Activated T-helper 9 cell treated with anti-CD3 and anti-CD28 coated beads, Interleukin-2, amount 50 U/mL, for 16 hours (primary cell): ENCODE measurements around the gene FANCC.
A peak's percentile ranks its signal among the peaks of the same experiment; 100 is the strongest.

Source experiments
- DNase-seq: peaks from one replicate; pipeline ENCODE4 v3.0.0-alpha.2; 2020; ENCODE audit warnings: low read depth

The FANCC gene

DNA sequence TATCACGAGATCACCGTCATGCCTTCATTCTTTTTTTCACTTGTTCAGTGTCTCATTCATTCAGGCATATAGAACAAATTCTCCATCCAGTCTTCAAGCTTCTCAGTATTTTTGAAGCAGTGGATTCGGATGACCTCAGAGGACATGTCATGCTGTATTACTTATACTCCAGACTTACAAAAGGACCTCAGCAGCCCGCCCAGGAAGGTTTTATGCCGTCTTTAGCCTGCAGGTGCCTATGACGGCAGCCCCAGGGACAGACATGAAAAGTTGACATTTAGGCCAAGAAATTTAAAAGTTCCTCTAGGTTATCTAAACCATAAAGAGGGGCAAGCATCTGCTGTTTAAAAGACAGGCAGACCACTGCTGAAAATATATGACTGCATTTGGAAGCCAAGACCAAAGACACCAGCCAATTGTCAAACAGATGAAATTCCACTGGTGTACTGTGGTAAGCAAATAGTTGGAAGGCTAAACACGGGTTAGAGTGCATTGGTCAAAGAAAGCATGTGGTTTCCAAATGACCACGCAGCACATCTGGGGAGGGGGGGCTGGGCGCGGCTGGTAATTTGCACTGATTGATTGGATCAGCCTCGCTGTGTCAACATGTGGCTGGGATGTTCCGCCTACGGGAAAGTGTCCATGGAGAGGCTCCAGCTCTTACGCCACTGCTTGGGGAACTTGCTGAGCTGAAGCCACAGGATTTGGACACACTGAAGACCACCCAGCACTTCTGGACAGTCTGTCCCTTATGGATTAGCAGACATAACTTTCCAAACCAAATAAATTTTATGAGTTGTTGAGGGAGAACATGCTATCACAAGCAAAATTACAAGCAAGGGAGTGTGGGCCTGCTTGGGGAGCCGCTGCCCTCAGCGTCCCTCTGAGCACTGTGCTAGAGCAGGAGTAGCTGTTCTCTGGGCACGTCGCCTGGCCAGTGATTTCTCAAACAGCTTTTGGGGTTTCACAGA lies 173.6 kb downstream of the FANCC start:
- DNase-seq: no peak

DNA sequence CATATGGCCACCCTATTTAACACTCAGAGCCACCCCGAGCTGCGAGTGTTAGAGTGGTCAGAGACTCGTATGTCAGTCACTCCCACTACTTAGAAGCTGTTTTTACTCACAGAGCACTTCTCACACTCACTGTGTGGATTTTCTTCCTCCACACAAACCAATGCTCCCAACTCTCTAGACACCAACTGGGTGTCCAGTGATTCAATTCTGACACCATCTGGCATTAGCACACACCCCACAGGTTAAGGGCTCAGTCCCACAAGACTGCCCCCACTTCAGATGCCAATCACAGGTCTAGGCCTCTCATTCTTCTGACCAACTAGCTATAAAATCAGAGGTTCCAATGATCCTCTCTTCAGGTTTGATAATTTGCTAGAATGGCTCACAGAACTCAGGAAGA lies 174.8 kb downstream of the FANCC start:
- DNase-seq: no peak

DNA sequence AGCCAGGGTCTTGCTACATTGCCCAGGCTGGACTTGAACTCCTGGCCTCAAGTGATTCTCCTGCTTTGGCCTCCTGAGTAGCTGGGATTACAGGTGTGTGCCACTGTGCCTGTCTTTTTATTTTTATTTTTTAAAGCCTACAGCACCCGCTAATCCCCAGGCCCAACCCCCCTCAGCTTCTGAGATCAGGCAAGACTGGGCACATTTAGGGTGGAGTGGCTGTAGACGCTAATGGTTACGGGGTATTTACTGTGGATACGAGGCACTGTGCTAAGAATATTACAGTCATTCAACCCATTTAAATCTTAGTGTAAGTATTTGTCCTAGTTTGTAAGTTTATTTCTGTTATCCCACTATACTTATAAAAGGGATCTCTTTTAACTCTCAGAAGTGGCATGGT lies 175.2 kb downstream of the FANCC start:
- no peak for DNase-seq

DNA sequence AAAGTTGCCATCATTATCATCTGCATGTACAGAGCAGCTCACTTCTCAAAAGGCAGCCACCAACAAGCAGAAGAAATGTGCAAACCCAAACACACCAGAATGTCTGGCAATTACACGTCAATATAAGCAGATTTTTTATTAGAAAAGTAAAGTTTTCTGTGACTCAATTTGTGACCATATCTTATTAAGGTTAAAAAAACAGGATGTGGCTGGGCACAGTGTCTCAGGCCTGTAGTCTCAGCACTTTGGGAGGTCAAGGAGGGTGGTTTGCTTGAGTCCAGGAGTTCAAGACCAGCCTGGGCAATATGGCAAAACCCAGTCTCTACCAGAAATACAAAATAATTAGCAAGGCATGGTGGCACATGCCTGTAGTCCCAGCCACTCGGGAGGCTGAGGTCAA lies 176.7 kb downstream of the FANCC start:
- no peak for DNase-seq

DNA sequence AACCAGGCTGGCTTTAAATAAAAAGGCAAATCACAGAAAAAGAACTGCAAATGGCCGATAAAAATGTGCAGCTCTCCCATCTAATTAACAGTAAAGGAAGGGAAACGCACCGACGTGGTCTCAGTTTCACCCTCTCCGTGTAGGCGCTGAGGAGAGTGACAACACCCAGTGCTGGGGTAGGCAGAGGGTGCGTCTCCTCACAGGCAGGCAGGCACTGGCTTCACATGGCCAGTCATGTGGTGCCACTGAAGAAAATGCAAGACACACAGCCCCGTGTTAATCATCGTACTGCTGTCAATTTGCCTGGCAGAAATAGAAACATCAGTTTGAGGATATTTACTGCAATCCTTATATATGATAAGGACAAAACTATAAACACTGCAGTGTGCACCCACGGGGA lies 178.4 kb downstream of the FANCC start:
- DNase-seq: no peak

DNA sequence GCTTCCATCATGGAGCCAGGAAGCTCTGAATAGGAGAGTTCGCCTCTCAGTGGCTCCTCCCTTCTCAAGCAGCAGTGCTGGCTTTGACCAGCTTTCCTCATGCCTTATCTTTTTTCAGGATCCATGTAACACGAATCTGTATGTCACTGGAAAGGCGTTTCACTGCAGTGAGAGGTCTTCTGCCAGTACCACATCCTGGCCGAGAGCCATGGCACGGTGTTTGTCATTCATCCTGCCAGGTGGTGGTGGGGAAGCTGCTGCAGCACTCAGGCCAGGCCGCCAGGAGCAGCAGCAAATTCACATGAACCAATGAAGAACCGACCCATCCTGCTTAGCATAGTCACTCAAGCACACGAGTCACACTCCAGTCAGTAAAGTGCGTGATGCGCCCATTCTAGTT lies 179.0 kb downstream of the FANCC start:
- DNase-seq: no peak

DNA sequence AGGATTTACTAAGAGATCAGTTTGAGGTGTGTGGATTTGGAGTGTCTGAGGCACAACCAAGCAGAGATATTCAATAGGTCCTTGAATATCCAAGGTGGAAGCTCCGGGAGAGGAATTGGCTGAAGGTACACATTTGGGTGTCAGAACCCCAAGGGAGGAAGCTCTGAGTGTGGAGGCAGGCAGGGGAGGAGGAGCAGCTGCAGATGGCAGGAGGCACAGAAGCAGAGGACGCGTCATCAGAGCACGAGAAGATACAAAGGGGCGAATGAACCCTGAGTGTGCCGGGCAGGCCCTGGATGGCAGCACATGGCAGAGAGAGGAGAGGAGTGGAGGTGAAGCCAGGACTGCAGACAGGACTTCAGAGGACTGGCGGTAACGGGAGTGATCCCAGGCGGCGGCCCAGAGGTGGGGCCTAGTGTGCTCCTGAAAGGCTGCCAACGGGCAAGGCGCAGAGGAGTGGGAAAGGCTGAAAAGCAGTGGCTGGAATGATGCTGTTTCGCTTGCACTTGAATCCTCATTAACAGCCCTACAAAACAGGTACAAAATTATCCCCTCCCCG lies 179.8 kb downstream of the FANCC start:
- DNase-seq: no peak

DNA sequence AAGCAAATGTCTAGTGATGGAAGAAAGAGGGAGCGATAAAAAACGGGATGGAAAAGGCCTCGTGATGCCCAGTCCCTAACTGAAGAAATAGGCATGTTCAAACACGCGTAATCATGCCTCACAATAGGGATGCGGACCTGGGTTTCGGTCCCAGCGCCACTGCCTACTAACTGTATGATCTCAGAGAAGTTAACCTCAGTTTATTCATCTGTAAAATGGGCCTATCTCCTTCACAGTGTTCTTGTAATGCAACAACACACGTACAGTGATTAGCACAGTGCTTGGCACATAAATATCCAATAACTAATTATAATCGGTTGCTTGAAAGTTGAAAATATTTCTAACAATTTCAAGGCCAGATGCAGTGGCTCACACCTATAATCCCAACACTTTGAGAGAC lies 181.8 kb downstream of the FANCC start:
- DNase-seq: no peak

DNA sequence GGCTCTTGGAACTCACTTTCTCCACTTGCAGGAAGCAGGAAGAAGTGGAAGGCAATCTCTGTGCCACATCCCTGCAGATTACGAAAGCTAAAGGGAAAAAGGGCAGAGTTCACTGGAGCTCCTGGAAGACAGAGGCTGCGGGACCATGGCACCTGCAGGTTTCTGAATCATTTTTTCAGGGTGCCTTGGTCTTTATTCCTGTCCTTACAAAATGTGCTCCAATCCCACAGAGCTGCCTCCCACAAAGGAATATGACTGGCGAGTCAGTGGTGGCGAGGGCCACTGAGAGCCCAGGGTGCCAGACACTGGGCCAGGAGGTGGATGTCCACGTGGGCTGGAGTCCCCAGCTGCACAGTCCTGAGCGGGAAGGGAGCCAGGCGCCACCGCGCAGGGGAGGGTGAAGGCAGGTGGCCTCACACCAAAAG lies 183.0 kb downstream of the FANCC start:
- no peak for DNase-seq

DNA sequence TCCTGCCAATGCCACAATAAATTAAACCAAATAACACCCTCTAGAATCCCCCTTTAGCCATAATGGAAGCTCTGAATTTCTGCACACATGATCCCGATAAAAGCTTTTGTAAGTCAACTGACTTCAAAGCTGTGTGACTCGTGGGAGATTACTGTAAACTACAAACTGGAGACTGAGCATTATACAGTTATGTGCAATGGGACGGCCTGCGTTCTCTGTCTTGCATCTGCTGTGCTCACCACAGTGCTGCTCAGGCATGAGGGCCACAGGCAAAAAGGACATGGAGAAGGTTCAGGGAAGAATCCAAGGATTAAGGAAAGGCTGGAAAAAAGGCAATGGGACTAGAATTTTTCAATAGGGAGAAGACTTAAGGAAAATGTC lies 184.2 kb downstream of the FANCC start:
- no peak for DNase-seq

DNA sequence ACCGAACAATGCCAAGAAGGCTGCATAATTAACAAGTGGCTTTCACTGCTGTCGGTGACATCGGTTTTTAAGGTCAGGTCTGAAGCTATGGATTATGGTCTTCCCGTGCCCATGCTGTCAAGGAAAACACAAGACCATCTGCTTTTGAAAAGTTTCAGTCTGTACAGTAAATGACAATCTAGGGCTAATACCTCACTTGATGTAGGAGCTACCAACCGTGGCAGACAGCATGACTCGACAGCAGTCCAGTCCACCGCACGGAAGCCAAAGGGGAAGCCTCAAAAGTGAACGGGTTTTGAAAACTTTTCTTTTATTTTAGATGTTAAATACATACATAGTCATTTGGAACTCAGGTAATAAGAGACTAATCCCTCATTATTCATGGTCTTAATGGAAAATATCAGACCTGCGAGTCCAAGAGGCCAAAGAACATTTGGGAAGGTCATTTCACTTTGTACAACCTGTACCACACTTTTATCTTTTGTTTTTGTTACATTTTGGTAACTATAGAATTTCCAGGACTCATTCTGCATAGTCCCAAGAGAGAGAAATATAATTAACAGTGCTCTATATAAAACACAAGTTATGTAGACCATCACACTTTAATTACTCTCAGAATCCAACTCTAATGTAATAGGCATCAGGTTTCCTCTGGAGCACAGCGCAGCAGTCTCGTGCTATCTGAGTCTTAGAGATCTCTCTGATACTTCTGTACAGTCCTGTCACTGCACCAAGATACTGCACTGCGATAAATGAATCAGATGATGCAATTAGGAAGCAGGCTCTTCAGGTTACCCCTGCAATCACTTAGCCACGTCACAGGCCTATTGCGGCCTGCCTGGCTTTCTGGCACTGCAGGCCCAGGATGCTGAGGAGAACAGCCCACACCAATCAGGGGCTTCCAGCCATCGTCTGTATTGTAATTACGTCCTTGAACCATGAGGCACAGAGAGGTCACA lies 184.9 kb downstream of the FANCC start:
- no peak for DNase-seq

DNA sequence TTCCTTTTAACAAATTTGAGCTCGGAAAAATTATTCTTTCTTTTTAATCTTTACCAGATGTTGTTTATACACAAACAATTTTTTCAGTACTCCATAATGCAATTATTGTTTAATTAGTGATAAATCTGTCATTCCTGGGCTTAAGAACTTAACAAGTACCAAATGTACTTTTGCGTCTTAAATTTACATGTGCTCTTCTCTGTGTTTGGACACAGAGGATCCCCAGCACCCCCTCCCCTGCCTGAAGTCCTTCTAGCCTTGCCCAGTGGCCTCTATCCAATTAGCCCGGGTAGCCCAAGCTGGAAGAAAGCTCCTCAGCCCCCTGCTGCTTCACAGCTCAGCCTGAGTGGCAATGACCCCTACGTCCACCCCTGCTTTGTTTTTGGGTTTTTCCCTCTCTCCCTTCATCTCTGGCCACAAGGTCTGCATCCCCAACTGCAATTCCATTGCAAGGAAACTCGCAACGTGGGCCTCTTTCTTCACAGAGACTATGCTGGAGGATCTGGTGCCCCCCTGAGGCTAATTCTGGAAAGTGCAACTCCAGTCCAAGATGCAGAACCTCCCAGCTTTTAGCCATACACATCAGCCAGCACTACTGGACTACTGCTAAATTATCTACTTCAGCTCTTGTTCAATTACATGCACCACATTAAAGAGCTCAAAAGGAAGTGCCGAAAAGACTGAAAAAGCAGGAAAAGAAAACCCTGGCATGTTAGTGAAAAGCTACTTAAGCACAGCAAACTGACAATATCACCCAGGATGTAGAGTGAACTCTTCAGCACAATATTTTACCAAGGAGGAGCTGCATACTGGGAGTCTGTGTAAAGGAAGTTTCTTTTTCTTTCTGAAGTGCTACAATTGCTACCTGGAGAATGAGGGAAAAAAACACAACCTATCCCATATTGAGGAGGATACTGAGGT lies 186.2 kb downstream of the FANCC start:
- peak; percentile 6 for DNase-seq

DNA sequence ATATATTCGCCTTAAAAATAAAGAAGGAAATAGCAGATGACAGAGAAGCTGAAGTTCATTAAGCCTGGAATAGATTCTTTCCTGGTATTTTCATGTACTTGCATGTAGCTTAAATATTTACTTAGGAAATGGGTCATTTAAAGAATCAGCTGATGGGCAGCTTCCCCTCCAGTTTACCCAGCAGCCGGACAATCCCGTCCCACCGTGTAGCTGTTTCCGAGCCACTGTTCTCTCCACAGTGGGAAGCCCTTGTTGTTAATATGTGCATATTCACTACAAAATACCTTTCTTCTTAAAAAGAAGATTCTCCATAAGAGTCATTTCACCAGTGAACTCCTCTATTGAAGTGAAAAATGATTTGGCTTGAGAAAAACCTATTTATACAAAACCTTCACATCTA lies 187.0 kb downstream of the FANCC start:
- DNase-seq: no peak

DNA sequence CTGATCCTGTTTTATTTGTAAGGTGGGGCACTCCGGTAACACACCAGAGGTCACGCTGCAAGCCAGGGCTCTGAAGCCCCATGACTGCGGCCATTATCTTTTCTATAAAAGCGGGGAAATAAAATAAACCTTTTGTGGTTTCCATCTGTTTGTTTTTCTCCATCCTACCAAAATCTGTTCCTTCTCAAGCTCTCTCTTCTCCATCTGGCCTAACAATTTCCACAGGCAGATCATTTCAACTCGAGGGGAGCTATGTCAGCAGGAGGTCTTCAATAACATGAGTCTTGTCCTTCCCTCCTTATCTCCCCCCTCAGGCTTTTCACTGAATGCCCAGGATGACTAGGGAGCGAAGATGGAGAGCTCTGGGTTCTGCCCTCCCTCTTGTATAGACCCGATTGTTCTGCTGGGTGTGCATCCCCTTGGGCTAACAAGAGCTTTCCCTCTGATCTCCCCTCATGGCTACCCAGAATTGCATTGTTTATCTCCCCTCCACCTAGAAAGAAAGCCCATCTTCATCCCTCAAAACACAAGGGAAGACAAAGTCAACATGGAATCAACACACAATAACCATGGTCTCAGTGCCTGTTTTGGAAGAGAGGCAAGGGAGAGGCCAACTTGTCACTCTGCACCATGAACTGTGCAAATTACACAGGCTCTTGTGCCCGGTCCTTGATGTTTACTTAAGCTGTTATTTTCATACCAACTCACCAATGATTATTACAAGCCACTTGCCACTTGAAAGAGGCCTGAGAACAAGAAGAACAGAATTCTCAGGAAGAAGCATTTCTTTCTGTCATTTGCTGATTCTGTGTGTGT lies 187.8 kb downstream of the FANCC start:
- no peak for DNase-seq

DNA sequence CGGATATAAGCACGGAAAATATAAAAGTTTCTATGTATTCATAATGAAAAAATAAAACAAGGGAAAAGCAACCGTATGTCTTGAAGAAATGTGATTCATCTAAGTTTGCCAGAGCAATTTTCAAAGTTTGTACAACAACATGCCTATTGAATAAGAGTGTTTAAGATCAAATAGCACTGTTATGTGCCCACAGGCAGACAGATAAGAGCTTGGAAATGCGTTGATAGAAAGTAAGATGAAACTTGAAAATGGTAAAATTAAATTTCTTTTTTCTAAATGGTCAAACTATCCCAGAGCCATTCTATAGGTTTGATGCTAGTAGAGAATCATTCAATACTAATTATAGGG lies 189.4 kb downstream of the FANCC start:
- no peak for DNase-seq

DNA sequence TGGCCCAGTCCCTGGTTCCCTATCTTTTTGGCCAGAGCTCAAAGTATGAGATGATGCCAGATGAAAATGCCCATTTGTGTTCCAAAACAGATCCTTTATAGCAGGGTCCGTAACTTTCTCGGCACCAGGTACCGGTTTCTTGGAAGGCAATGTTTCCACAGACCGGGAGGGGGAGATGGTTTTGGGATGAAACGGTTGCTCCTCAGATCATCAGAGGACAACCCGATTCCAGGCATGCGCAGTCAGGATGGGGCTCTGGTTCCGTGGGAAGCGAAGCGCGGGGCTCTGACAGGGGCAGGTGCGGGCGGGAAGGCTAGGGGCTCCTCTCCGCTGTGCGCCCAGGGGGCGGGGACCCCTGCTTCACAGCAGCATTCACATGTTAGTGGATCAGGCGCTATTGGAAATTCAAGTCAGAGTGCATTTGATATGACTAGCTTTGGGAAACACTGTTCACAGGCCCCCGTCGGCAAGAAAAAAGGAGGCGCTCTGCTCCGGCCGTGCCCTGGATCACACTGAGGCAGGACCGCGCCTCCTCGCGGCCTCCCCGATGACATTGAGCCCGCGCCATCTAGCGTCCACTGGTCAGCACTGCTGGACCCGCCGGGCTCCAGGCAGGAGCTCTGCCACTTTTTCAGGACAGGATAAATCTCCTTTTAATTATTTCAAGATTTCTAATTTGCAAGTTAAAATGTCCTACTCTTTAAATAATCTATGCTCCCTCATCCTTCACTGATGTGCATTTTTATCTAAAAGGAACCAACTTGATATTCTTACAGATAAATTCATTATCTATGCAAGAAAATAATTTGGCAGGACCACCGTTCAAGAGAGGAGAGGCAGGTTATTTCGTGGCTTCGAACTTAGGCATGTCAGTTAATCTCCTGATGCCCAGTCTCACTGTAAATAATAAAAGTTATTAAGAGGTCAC lies 190.0 kb downstream of the FANCC start:
- DNase-seq: peak; percentile 50

DNA sequence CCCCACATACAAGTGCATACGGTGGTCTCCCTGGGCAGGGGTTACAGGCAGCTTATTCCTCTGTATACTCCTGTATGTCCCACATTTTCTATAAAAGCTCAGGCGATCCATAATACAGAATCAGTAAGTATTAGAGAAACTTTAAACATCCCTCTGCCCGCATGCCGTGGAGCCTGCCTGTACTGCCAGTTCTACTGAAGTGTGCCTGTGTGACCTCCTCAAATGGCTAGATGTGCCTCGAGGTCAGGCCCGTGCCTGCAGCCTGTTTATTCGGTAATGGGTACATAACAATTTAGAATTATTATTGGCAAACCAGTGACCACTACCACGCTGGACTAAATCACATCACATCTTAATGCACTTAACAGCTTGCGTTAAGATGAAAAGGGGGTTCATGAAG lies 190.8 kb downstream of the FANCC start:
- no peak for DNase-seq

DNA sequence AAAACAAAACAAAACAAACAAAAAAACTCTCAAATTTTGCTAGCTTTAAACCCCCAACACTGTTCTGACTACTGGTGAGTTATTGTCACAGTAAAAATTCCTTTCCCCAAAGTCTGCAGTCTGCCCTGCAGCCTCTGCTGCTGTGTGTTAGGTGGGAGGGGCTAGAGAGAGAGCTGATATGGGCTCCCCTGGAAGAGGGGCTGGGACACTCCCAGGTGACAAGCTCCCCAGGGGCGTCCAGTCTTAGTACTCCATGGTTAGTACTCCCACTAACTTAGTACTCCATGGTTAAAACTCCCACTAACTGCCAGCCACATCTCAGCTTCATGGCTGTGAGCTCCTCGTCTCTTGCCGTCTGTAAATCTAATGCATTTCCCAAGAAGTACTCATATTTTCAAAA lies 191.9 kb downstream of the FANCC start:
- DNase-seq: no peak

DNA sequence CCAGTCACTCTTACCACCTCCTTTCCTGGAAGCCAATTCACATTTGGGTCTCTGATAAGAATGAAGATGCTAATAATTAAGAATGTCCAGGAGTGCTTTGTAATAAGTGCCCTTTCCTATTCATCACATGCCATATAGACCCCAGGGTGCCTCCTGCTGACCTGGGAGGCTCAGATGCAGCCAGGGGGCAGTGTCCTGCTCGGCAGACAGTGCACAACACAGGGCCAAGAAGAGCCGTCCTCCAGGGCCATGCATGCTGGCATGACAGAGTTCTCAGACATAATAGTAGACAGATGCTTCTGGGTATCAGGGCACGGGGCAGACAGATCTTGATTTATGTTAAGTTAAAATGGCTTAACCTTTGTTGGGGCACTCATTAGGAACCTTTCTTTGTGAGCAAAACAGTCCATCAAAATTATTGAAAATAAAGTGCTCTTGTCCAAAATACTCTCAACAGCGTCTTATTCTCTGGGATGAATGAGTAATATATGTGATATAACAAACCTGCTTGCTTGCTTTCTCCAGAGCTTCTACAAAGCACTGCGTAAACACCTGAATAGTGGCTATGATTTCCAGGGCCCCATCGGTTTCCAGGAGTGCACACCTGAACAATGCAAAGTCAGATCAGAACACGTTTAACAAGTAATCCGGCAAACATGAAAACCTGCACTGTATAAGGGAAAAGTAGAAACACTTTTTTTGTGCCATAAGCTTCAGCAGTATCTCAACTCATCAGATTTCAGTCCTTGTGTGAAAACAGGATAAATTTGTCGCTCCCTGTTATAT lies 192.7 kb downstream of the FANCC start:
- no peak for DNase-seq
